HG02938 (cell line): ENCODE results near the gene ATPAF2.

Experiments
- ATAC-seq: cut with Tn5 transposase; IDR thresholded peaks from one replicate; pipeline ENCODE4 v1.9.1; 2021; ENCODE audit warnings: mild to moderate bottlenecking, moderate library complexity; ENCODE audit not compliant: unreplicated experiment

ATPAF2 gene

DNA sequence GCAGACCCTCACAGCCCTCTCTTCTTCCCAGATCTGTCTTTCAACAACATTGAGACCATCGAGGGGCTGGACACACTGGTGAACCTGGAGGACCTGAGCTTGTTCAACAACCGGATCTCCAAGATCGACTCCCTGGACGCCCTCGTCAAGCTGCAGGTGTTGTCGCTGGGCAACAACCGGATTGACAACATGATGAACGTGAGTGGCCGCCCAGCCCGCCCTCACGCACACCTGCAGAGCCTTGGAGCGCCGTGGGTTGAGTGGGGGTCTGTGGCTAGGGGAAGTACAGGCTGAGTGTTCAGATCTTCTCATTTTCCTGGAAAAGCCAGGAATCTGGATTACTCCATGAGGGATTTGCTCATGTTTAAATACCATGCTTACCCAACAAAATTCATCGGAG lies 51.1 kb downstream of the ATPAF2 start:
- ATAC-seq: no peak

DNA sequence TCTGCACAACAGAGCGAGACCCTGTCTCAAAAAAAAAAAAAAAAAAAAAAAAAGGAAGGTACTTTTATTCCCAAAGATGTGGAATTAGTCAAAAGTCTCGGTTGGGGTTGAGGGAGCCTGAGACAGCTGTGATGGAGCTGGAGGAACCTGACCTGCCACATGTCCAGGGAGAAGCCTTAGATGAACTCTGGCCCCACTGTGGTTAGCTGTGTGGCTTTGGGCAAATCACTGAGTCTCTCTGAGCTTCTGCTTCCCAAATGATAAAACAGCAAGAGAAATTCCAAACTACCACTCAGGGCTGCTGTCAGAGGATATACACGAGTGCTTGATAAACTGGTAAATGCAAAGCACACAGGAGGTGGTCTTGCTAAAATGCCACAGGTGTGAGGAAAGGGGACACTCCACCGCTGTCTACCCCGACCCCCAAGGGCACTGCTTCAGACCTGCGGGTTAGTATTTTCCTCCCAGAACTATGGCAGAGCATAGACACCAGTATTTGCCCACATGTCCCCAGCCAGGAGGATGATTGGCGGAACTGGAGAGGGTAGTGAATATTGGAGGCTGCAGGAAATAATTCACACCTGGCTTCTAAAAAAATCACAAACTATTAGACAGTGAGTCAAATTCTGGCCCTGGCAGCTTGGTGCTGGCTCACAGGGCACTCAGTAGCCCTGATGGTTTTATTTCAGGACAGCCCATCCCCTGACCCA lies 51.6 kb downstream of the ATPAF2 start:
- no peak for ATAC-seq

DNA sequence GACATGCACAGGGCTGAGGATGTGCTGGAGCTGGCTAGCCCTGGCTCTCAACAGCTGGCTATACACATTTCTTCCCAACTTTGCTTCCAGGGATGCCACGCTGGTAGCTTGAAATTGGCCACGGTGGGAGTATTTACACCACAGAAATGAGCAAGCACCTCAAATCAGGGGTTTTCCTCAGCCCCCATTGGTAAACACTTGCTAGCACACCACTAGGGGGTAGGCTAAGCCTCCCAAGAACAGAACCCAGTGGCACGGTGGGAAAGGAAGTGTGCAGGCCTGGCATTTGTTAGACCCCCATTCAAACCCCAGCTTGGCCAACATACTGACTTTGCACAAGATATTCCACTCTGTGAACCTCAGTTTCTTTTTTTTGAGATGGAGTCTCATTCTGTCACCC lies 53.4 kb downstream of the ATPAF2 start:
- no peak for ATAC-seq

DNA sequence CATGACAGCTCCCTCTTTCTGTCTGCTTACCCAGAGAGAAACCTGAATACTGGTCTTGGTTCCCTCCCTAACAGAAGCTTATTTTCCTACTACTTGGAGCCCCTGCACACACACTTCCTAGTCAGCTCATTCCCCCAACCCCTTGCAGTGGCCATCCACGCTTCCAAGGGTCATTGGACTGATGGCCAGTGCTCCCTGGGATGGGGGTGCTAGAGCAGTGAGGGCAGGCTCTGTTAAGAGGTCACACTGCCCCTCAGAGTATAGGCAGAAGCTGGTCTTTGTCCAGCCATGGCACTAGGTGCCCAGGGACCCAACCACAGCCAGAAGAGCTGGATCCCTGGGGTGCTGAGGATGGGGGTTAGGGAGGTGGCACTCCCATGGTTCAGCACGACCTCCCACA lies 53.8 kb downstream of the ATPAF2 start:
- ATAC-seq: no peak

DNA sequence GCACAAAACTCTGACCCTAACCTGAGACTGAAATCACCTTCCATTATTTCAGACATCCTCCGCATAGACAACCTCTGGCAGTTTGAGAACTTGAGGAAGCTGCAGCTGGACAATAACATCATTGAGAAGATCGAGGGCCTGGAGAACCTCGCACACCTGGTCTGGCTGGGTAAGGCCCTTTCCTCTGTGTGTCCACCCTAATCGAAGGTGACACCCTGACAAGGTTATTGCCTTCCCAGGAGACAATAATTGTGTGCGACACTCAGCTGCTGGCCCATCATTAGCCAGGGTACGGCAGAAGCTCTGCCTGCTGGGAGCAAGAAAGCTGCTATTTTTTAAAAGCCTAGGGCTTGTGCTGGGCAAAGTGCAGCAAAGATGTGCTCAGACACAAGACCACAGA lies 55.2 kb downstream of the ATPAF2 start:
- no peak for ATAC-seq

DNA sequence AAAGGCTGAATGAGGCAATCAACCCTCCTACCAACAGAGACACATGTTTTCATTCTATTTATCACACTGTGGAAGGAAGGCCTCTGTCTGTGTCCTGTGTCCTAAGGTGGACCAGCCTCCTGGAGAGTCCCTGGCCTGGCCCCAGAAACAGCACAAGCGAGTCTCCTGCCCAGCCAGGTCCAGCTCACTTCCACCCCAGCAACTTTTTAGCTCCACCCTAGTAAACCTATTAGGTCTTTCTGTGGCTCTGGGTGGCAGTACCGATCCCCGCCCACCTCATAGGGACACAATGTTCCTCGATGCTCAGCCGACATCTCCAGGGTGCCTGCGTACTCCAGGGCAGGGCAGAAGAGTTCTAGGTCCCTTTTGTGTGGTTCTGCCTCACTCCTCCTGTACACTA lies 55.6 kb downstream of the ATPAF2 start:
- ATAC-seq: no peak

DNA sequence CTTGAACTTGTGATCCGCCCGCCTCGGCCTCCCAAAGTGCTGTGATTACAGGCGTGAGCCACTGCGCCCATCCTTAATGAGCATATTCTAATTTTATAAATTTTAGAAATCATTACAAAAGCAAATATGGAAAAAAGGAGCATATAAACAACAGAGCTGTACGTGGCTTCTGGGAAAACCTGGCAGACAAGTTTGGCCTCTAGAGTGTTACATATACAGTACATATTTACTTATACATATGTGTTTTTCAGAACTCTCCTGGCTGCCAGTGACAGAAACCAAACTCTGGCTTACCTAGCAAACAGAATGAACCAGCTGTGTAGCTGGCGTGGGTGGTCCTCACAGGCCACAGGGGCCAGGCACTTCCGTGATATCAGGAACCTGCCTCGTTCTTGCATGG lies 56.2 kb downstream of the ATPAF2 start:
- no peak for ATAC-seq

DNA sequence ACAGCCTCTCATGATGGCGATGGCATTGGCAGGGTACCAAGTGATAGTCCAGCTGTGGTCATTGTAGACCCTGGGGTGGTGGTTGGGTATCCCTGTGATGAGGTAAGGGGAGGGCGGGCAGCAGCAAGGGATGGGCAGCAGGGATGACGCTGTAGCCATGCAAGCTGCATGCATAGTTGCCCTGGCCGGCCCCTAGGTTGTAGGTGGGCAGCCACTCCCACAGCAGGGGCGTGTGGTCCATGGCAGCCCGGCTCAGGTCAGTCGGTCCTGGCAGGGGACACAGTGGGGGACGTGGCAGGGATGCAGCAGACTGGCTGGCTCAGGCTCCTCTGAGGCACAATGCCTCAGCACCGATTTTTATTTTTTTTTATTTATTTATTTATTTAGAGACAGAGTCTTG lies 57.6 kb downstream of the ATPAF2 start:
- ATAC-seq: no peak

DNA sequence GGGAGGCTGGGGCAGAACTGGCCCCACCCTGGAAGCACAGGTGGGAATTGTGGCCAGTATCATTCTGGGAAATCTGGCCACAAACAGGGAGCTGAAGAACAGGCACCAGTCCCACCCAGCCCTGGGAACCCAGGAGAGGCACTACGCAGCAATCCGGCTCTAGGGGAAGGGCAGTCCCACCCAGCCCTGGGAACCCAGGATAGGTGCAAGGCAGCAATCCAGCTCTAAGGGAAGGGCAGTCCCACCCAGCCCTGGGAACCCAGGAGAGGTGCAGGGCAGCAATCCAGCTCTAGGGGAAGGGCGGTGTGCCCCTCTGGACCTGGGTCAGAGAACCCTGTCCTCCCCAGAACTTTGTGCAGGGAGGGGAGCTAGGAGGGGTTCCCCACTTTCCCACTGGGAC lies 59.2 kb downstream of the ATPAF2 start:
- ATAC-seq: no peak

DNA sequence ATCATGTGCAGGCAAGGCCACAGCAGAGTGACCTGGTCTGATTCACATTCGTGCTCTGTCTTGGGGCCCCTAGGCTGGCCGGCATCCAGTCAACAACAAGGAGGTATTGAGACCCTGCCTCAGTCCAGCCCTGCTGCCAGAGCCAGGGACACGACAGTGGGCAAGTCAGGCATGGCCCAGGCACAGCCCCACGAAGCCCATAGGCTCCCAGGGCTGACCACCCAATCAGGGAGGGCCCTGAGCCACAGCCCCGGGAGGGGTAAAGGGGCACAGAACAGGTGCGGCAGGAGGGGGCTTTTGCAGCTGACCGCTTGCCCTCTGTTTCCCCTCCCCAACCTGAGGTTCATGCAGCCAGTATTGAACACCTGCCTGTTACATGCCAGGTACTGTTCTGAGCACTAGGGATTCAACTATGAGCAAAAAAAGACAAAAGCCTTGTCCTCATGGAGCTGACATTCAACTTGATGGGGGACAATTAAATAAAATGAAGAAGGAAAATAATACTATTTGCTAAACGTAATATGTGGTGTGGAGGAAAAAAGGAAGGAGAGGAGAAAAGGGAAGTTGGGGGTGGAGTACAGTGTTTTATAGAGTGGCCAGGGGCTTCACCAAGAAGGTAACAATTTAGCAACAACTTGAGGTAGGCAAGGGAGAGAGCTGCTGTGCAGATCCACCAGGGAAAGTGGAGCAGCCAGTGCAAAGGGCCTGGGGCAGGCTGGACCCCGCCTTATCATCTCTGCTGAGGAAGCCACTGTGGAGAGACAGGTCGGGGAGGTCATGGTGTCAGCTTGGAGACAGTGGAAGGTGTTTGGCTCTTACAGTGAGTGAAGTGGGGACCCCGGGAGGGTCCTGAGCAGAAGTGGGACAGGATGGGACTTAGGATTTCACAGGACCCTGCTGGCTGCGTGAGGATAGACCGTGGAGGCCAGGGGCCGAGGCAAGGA lies 60.2 kb downstream of the ATPAF2 start:
- ATAC-seq: no peak

DNA sequence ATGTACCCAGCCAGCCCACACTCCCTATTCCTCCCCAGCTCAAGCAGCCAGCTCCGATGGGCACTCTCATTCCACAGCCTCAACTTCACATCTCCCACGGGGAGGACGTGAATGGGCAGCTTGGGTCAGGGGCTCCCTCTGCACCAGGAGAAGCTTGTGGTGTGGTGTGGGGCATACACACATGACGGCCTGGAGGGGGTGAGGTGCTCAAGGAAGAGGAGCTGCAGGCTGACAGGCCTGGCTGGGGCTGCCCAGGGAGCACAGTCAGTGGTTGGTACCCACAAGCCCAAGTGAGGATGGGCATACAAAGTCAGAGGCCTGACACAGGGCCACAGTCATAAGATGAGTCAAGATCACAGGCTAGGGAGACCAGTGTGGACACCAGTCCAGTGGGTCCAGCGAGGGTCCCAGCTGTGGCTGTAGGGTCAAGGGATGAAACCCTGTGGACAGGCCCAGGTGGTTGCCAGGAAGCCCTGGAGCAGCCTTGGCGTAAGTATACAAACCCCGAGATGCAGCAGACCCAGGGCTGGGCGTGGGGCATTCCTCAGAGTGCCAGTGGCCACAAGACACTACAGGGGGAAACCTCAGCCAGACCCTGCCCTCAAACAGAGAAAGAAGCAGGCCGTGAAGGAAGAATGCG lies 61.9 kb downstream of the ATPAF2 start:
- no peak for ATAC-seq

DNA sequence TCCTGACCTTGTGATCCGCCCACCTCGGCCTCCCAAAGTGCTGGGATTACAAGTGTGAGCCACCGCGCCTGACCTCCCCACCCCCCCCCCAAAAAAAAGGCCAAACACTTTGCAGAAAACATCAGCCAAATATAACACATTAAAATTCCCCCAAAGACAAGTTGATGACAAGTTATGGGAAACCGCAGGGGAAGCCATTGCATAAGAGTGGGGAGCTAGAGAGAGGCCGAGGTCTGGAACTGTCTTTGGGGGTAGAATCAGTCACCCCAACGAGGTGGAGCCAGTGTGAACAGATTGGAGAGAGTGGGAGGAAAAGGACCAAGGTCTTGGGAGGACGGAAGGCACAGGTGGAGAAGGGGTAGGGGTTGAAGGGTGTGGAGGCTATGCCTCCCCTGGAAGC lies 63.5 kb downstream of the ATPAF2 start:
- ATAC-seq: no peak

DNA sequence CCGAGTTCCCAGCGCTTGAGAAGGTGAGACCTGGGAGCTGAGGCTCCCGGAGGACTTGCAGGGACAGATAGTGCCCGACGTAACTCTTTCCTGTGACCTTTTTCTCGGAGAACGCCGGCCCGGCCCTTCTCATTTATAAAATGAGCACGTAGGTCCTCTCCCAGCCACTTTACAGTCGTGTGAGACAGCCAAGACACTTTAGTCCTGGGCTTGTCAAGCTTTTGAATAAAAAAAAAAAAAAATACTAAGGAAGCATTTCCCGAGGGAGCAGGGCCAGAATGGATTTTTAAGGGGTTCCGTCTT lies 66.1 kb downstream of the ATPAF2 start:
- no peak for ATAC-seq

DNA sequence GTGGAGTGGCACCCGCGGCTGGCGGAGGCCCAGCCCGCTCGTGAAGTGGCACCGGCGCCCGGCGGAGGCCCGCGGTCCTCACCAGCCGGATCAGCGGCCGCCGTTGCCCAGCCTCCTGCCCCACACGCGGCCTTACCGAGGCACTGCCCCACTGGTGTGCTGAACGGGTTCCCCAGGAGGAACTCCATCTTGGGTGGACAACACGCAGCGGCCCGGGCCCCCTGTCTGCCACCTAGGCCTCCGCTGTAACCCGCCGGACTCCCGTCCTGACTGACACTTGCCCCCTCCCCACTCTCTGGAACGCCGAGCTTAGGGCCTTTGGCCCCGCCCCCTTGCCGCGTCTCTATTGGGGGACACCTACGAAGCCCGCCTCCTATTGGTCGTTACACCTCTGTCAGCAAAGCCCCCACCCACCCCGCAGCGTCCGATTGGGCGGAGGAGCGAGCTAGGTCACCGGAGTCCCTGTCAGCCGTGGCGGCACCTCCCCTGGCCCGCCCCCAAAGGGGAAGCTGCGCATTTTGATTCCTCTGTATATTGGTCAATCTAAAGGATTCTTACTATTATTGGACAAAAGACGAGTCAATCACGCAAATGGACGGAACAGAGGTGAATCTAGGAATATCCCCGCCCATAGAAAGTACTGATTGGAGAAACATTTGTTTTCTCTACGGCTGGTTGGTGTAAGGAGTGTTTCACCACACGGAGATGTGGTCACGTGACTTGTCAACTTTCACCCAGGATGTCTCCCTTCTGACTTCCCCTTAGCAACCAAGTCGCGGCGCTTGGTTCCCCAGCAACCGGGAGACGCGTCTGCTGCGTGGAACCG lies 66.6 kb downstream of the ATPAF2 start, which contains the start of the genes DRC3 and TOM1L2:
Gene DRC3, plus strand, starts transcription at position 737 of the 826 bp plus-strand sequence. CDS start 4,737 bp downstream, outside the sequence.
Gene TOM1L2, minus strand, starts transcription at position 275 of the 826 bp plus-strand sequence. Its CDS starts 87 bp downstream, at position 188.
- peak; percentile 91 for ATAC-seq

DNA sequence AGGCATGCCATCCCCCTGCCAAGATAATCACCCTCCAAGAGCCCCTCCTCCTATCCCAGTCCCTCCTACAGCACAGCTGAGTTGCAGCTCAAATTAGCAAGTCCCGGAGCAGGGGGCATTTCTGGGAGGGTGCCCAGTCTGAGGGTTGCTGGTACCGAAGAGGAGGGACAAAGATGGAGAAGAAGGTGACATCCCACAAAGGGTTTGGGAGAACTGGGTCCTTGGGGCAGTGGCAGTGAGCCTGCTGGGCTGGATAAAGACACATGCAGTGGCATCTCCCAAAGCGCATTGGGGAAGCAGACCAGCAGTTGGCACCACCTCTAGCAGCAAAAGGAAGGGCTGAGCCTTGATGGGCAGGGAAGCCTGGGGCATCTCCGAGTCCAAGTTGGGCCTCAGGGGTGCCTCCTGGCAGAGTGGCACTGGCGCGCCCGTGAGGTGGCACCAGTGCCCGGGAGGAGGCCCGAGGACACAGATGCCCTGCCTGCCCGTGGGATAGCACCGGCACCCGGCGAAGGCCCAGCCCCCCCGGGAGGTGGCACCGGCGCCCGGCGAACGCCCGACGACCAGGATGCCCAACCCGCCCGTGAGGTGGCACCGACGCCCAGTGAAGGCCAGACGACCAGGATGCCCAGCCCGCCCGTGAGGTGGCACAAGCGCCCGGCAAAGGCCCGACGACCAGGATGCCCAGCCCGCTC lies 67.4 kb downstream of the ATPAF2 start:
- no peak for ATAC-seq

DNA sequence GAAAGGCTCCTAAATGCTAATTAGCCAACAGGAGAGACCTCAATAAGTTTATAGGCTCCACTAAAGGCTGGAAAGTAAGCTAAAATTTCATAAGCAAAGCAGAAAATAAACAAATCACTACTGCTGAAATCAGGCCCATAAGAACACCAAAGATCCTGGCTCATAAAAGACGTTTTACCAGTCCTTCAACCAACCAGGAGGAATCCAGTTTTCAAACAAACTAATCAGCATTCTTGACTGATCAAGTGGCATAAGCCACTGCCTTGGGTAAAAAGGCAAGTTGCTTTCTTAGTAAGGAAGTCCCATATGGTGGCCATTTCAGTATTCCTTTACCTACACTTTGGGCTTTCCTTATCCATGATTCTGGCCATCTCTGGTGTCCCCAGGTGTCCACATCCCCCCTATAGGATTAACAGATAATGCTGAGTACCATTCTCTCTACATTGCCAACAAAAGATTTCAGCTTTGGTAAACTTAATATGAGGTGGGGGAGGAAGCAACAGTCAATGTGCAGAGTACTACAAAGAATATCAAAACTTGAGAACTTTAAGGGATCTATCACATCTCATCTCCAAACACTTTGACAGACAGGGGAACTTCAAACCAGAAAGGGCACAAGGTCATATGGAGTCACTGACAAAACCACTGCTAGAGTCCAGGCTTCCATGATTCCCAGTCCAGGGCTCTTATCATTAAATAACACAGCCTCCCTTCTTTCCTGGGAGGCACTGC lies 68.1 kb downstream of the ATPAF2 start:
- ATAC-seq: no peak
